Measurements from ENCODE around the gene LDB2. TPM values are rescaled to one million over a fixed set of nuclear protein-coding genes. Genes with fewer than 3 reads are reported as not detected.

LDB2 gene
- polyA plus RNA-seq, 2 donors, result 3.5 to 4.4 TPM

DNA sequence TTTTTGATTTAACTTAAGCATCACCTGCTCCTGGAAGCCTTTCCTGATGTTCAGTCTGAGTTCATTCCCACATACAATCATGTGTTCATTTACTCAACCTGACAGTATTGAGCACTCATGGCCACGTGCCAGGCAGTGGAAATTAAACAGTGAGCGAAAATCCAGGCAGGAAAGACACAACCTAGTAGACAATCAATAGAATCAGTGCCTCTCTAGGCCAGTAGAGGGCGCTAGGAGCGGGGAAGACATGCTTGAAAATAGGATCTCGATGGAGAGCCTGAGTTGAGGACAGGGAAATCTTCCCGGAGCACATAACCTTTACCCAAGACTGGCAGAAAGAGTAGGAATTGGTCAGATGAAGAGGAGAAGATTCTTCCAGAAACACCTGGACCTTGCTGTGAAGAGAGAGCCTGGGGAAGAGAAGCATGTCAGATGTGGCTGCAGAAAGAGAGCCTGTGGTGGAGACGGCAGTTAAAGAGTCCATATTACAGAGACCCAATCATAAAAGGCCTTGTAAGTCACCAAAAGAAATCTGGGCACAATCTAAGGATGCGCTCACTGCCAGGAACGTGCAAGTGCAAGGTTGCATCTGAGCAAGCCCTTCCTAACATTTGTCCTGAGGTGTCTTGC, 103.5 kb downstream of the LDB2 start:
- H3K27ac ChIP-seq (ENCODE audit: low read depth in 2 of 2, low read length in 1 of 2), result no peak overlapping the region
- 44 to 49% methylated on average over 9 of the region's 9 CpGs for WGBS, 2 donors
- no peaks in the 10 kb centered on the region for H3K27me3 ChIP-seq (ENCODE audit: control insufficient read depth in 1 of 2, insufficient read depth in 2 of 2, low read length in 2 of 2)
- no peaks in the 10 kb centered on the region for H3K9me3 ChIP-seq (ENCODE audit: control insufficient read depth in 2 of 2, insufficient read depth in 1 of 2, low read depth in 1 of 2, low read length in 1 of 2)
- no peaks in the 10 kb centered on the region for H3K36me3 ChIP-seq (ENCODE audit: control insufficient read depth in 2 of 2, insufficient read depth in 2 of 2, low read length in 1 of 2)
- H3K4me3 ChIP-seq (ENCODE audit: low read depth in 1 of 2, low read length in 2 of 2), result no peak overlapping the region
- H3K4me1 ChIP-seq (ENCODE audit: control insufficient read depth in 2 of 2, insufficient read depth in 2 of 2, low read length in 1 of 2), result no peaks in the 10 kb centered on the region

DNA sequence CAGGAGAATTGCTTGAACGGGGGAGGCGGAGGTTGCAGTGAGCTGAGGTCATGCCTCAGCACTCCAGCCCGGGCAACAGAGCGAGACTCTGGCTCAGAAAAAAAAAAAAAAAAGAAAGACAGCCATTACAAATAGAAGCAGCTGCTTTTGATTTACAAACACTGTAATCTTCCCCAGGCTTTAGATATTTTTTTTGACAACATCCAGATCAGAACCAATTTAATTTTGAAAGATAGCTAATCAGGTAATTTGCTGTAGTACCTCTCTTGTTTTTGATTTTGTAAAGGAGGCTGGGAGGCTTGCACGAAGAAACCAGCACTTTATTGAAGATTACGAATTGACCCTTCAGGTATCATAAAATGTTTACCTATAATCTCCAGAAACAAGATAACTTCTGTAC, 107.0 kb downstream of the LDB2 start:
- 59 to 88% methylated on average over 6 of the region's 6 CpGs for WGBS, 2 donors
- Histone ChIP-seq H3K36me3 (ENCODE audit: control insufficient read depth in 2 of 2, insufficient read depth in 2 of 2, low read length in 1 of 2) (no peaks in the 10 kb centered on the region), H3K27me3 (ENCODE audit: control insufficient read depth in 1 of 2, insufficient read depth in 2 of 2, low read length in 2 of 2) (no peaks in the 10 kb centered on the region), H3K4me1 (ENCODE audit: control insufficient read depth in 2 of 2, insufficient read depth in 2 of 2, low read length in 1 of 2) (no peaks in the 10 kb centered on the region), H3K4me3 (ENCODE audit: low read depth in 1 of 2, low read length in 2 of 2) (no peak overlapping the region), H3K27ac (ENCODE audit: low read depth in 2 of 2, low read length in 1 of 2) (no peak overlapping the region), H3K9me3 (ENCODE audit: control insufficient read depth in 2 of 2, insufficient read depth in 1 of 2, low read depth in 1 of 2, low read length in 1 of 2) (no peaks in the 10 kb centered on the region)

DNA sequence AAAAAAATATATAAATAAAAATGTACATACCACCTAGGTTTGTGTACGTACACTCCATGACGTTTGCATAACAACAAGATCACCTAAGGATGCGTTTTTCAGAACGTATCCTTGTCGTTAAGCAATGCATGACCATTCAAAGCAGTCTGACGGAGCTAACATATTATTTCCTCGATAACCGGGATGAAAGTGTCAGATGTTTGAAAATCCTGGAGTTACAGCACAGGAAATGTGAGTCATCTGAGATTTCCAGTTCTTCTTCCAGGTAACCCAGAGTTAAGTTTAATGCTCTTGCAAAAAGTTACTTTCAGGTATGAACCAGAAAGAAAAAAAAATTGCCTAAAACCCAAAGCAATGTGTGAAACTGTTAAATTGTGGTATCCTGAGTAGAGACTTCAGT, 107.9 kb downstream of the LDB2 start:
- Histone ChIP-seq H3K36me3 (ENCODE audit: control insufficient read depth in 2 of 2, insufficient read depth in 2 of 2, low read length in 1 of 2) (no peaks in the 10 kb centered on the region), H3K27me3 (ENCODE audit: control insufficient read depth in 1 of 2, insufficient read depth in 2 of 2, low read length in 2 of 2) (no peaks in the 10 kb centered on the region), H3K27ac (ENCODE audit: low read depth in 2 of 2, low read length in 1 of 2) (no peak overlapping the region), H3K9me3 (ENCODE audit: control insufficient read depth in 2 of 2, insufficient read depth in 1 of 2, low read depth in 1 of 2, low read length in 1 of 2) (no peaks in the 10 kb centered on the region), H3K4me3 (ENCODE audit: low read depth in 1 of 2, low read length in 2 of 2) (no peak overlapping the region), H3K4me1 (ENCODE audit: control insufficient read depth in 2 of 2, insufficient read depth in 2 of 2, low read length in 1 of 2) (no peaks in the 10 kb centered on the region)
- 79 to 83% methylated on average over 8 of the region's 8 CpGs for WGBS, 2 donors

DNA sequence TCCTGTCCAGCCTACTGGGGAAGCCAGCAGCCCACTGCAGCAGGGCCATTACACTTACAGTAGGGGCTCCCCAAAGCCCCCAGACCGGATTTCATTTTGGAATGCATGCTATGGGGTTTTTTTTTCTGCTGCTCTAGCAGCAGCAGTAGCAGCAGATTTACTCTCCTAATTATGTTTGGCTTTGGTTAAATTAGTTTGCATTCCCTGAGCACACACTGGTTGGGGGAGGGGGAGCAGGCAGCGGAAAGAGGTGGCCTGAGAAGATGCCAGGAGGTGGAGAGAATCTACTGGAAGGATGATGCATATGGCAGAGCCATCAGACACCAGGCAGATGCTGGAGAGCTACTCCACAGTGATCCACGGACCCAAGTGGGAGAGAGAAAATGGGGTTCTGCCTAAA, 109.6 kb downstream of the LDB2 start:
- Histone ChIP-seq H3K27ac (ENCODE audit: low read depth in 2 of 2, low read length in 1 of 2) (no peak overlapping the region), H3K27me3 (ENCODE audit: control insufficient read depth in 1 of 2, insufficient read depth in 2 of 2, low read length in 2 of 2) (no peaks in the 10 kb centered on the region), H3K4me1 (ENCODE audit: control insufficient read depth in 2 of 2, insufficient read depth in 2 of 2, low read length in 1 of 2) (no peaks in the 10 kb centered on the region), H3K36me3 (ENCODE audit: control insufficient read depth in 2 of 2, insufficient read depth in 2 of 2, low read length in 1 of 2) (no peaks in the 10 kb centered on the region), H3K9me3 (ENCODE audit: control insufficient read depth in 2 of 2, insufficient read depth in 1 of 2, low read depth in 1 of 2, low read length in 1 of 2) (no peaks in the 10 kb centered on the region), H3K4me3 (ENCODE audit: low read depth in 1 of 2, low read length in 2 of 2) (no peak overlapping the region)
- 71 to 78% methylated on average over 3 of the region's 3 CpGs for WGBS, 2 donors

DNA sequence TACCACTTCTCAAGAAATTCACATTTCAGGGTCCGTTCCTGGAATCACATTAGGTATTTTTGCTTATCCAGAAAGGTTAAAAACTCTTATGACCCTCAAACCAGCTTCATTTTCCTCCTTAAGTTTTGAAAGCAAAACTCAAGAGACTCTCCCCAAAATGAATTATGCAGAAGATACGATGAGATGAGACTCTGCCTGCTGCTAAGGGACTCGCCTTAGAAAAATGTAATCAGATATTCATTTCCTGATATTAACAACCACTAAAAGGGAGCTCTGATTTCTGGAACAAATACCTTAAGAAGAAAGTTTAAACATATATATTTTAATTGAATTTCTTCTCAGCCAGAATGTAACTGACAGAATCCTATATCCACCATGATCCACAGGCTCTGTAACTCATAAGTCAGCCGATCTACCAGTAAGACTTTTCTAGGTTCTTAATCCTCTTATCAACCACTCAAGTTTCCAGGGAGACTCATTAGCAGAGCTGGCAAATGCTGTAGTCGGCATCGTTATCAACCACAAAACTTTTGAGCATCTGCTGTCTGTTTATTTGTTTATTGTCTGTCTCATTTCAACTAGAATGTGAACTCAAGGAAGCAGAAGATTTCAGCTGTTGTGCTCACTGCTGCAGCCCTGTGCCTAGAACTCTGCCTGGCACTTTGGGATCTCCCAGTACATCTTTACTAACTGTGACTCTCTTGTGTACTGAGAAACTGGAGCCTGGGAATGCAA, 112.5 kb downstream of the LDB2 start:
- Histone ChIP-seq H3K27ac (ENCODE audit: low read depth in 2 of 2, low read length in 1 of 2) (no peak overlapping the region), H3K27me3 (ENCODE audit: control insufficient read depth in 1 of 2, insufficient read depth in 2 of 2, low read length in 2 of 2) (no peaks in the 10 kb centered on the region), H3K4me1 (ENCODE audit: control insufficient read depth in 2 of 2, insufficient read depth in 2 of 2, low read length in 1 of 2) (no peaks in the 10 kb centered on the region), H3K9me3 (ENCODE audit: control insufficient read depth in 2 of 2, insufficient read depth in 1 of 2, low read depth in 1 of 2, low read length in 1 of 2) (no peaks in the 10 kb centered on the region), H3K4me3 (ENCODE audit: low read depth in 1 of 2, low read length in 2 of 2) (no peak overlapping the region), H3K36me3 (ENCODE audit: control insufficient read depth in 2 of 2, insufficient read depth in 2 of 2, low read length in 1 of 2) (no peaks in the 10 kb centered on the region)
- WGBS, 2 donors, result 55 to 68% methylated on average over 6 of the region's 6 CpGs

DNA sequence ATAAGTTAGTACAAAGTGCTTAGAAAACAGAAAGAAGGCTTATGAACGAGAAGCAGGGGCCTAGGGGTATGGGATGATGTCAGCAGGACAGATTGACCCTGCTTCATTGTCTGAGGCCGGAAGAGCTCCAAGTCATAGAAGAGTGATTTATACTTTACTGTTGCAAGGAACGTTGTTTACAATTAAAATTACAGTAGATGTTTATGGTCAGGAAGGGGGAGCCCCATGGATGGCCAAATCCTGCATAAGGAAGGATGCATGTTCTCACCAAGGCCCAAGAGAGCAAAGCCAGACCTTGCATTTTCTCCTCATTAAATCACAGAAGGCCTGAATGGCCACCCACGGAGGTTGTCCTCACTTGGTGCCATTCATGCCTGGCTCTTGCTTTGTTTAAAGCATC, 115.3 kb downstream of the LDB2 start:
- H3K4me3 ChIP-seq (ENCODE audit: low read depth in 1 of 2, low read length in 2 of 2), result no peak overlapping the region
- no peaks in the 10 kb centered on the region for H3K36me3 ChIP-seq (ENCODE audit: control insufficient read depth in 2 of 2, insufficient read depth in 2 of 2, low read length in 1 of 2)
- H3K4me1 ChIP-seq (ENCODE audit: control insufficient read depth in 2 of 2, insufficient read depth in 2 of 2, low read length in 1 of 2), result no peaks in the 10 kb centered on the region
- no peaks in the 10 kb centered on the region for H3K9me3 ChIP-seq (ENCODE audit: control insufficient read depth in 2 of 2, insufficient read depth in 1 of 2, low read depth in 1 of 2, low read length in 1 of 2)
- no peak overlapping the region for H3K27ac ChIP-seq (ENCODE audit: low read depth in 2 of 2, low read length in 1 of 2)
- no peaks in the 10 kb centered on the region for H3K27me3 ChIP-seq (ENCODE audit: control insufficient read depth in 1 of 2, insufficient read depth in 2 of 2, low read length in 2 of 2)
- 62% methylated on average over 4 of the region's 4 CpGs for WGBS, 2 donors

DNA sequence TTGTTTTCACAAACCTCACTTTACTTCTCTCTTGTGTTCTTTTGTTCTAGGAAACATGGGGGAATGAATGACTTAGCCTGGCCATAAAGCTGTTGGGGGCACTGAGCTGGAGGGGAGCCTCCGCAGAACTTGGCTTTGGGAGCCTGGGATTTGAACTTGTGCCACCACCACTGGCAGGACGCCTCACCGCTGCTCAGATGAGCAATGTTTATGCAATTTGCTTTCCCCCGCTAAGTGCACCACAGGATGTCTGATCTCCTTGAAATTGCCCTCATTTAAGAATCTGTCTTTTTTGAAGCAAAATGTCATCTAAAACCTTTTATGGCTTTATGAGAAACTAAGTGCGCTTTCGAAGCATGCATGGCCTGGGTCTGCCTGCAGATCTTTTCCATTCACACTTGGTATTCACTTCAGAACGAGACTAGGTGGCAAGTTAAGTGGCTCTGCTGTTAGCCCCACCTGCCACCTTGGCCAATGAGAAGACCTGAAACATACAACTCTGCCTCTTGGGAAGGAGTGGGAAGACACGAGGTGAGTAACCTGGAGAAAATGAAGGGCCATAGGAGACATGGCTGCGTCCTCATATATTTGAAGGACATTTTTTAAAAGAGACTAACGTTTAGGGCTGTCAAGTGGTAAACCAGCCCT, 119.3 kb downstream of the LDB2 start:
- 79 to 81% methylated on average over 10 of the region's 10 CpGs for WGBS, 2 donors
- Histone ChIP-seq H3K27me3 (ENCODE audit: control insufficient read depth in 1 of 2, insufficient read depth in 2 of 2, low read length in 2 of 2) (no peaks in the 10 kb centered on the region), H3K4me1 (ENCODE audit: control insufficient read depth in 2 of 2, insufficient read depth in 2 of 2, low read length in 1 of 2) (no peaks in the 10 kb centered on the region), H3K27ac (ENCODE audit: low read depth in 2 of 2, low read length in 1 of 2) (no peak overlapping the region), H3K4me3 (ENCODE audit: low read depth in 1 of 2, low read length in 2 of 2) (no peak overlapping the region), H3K36me3 (ENCODE audit: control insufficient read depth in 2 of 2, insufficient read depth in 2 of 2, low read length in 1 of 2) (no peaks in the 10 kb centered on the region), H3K9me3 (ENCODE audit: control insufficient read depth in 2 of 2, insufficient read depth in 1 of 2, low read depth in 1 of 2, low read length in 1 of 2) (no peaks in the 10 kb centered on the region)

DNA sequence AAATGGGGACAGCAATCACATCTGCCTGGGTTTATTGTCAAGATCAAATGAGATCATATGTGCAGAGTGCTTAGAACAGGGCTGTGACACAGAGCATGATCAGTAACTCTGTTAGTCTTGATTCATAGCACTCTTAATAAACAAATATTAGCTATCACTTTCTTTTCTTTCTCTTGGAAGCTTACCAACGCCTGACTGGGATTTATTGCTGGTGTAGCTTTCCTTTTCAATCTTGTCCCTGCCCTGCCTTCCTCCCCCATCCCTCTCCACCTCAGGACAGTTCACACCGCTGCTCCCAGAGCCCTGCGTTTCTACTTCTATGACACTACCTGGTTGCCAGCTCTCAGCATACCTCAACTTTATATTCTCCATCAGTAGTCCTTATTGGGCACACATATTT, 120.7 kb downstream of the LDB2 start:
- no peaks in the 10 kb centered on the region for H3K27me3 ChIP-seq (ENCODE audit: control insufficient read depth in 1 of 2, insufficient read depth in 2 of 2, low read length in 2 of 2)
- no peak overlapping the region for H3K27ac ChIP-seq (ENCODE audit: low read depth in 2 of 2, low read length in 1 of 2)
- no peak overlapping the region for H3K4me3 ChIP-seq (ENCODE audit: low read depth in 1 of 2, low read length in 2 of 2)
- no peaks in the 10 kb centered on the region for H3K36me3 ChIP-seq (ENCODE audit: control insufficient read depth in 2 of 2, insufficient read depth in 2 of 2, low read length in 1 of 2)
- H3K9me3 ChIP-seq (ENCODE audit: control insufficient read depth in 2 of 2, insufficient read depth in 1 of 2, low read depth in 1 of 2, low read length in 1 of 2), result no peaks in the 10 kb centered on the region
- H3K4me1 ChIP-seq (ENCODE audit: control insufficient read depth in 2 of 2, insufficient read depth in 2 of 2, low read length in 1 of 2), result no peaks in the 10 kb centered on the region
- WGBS, 2 donors, result 65 to 76% methylated on average over 3 of the region's 3 CpGs

DNA sequence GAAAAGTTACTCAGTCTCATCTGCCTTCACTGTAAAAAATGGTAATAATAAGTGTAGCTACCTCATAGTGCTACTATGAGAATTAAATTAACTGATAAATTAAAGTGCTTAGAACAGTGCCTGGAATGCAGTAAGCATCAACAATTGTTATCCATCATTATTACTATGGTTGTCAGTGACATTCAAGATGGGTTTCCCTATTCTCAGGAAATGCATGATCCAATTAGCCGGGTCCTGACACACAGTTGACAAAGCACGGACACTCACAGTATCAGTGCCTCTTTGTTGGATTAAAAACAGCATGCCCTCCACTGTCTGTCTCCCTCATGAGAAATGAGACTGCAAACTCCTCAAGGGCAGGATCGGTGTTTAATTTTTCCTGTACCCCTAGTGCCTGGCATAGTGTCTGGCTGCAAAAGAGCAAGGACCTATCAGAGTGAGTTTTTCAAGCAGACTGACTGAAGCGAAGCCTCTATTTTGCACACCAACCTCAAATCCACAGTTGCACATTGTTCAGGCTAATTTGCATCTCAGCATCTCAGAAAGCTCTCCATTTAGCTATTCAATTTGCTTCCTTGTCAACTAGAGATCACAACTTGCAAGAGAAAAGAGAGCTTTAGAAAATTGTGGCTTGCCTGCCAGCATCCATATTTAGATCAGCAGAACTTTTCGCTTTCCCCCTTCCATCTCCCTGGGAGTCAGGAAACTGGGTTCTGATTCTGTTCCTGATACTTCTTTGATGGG, 122.9 kb downstream of the LDB2 start:
- 82 to 87% methylated on average over 5 of the region's 5 CpGs for WGBS, 2 donors
- no peaks in the 10 kb centered on the region for H3K36me3 ChIP-seq (ENCODE audit: control insufficient read depth in 2 of 2, insufficient read depth in 2 of 2, low read length in 1 of 2)
- no peak overlapping the region for H3K27ac ChIP-seq (ENCODE audit: low read depth in 2 of 2, low read length in 1 of 2)
- no peaks in the 10 kb centered on the region for H3K9me3 ChIP-seq (ENCODE audit: control insufficient read depth in 2 of 2, insufficient read depth in 1 of 2, low read depth in 1 of 2, low read length in 1 of 2)
- H3K27me3 ChIP-seq (ENCODE audit: control insufficient read depth in 1 of 2, insufficient read depth in 2 of 2, low read length in 2 of 2), result no peaks in the 10 kb centered on the region
- no peak overlapping the region for H3K4me3 ChIP-seq (ENCODE audit: low read depth in 1 of 2, low read length in 2 of 2)
- no peaks in the 10 kb centered on the region for H3K4me1 ChIP-seq (ENCODE audit: control insufficient read depth in 2 of 2, insufficient read depth in 2 of 2, low read length in 1 of 2)
